Parathyroid adenoma (tissue), 2 donors: ENCODE measurements around the gene MAPK6.
"Not testable (repeated sequence)": the region's sequence is repeated elsewhere in the genome, so short reads cannot be mapped to it uniquely, and the experiment has no call there.

ENCODE experiments used
- H2AFZ ChIP-seq: fragments of 300-600 bp; sonication (generic); one replicate; pipeline ENCODE4 v1.7.0; 2017; ENCODE audit warnings: antibody characterized with exemption, mild to moderate bottlenecking
- H3K27ac ChIP-seq: fragments of 300-600 bp; sonication (generic); one replicate; pipeline ENCODE4 v1.7.0; 2017
- H3K27me3 ChIP-seq: fragments of 300-600 bp; sonication (generic); one replicate; pipeline ENCODE4 v1.7.0; 2017; ENCODE audit warnings: low read length; ENCODE audit not compliant: control insufficient read depth, insufficient read depth
- H3K36me3 ChIP-seq: fragments of 300-600 bp; sonication (generic); one replicate; pipeline ENCODE4 v1.7.0; 2017; ENCODE audit warnings: low read length; ENCODE audit not compliant: control insufficient read depth, insufficient read depth
- H3K4me1 ChIP-seq: fragments of 300-600 bp; sonication (generic); one replicate; pipeline ENCODE4 v1.7.0; 2017; ENCODE audit warnings: control low read depth
- H3K4me2 ChIP-seq: fragments of 300-600 bp; sonication (generic); one replicate; pipeline ENCODE4 v1.7.0; 2017; ENCODE audit warnings: low read length
- H3K4me3 ChIP-seq: fragments of 300-600 bp; sonication (generic); one replicate; pipeline ENCODE4 v1.7.0; 2017; ENCODE audit warnings: low read depth, low read length
- H3K79me2 ChIP-seq: fragments of 300-600 bp; sonication (generic); one replicate; pipeline ENCODE4 v1.7.0; 2017; ENCODE audit warnings: control low read depth
- H3K9ac ChIP-seq: fragments of 300-600 bp; sonication (generic); one replicate; pipeline ENCODE4 v1.7.0; 2017; ENCODE audit warnings: mild to moderate bottlenecking
- H3K9me3 ChIP-seq: fragments of 300-600 bp; sonication (generic); one replicate; pipeline ENCODE4 v1.7.0; 2017; ENCODE audit warnings: low read length; ENCODE audit not compliant: control insufficient read depth
- CTCF ChIP-seq: fragments of 300-600 bp; sonication (generic); IDR thresholded peaks from one replicate; pipeline ENCODE4 v1.7.0; 2017; ENCODE audit warnings: antibody characterized with exemption, mild to moderate bottlenecking
- donor health status: primary hyperparathyroidism.

MAPK6 gene

GRCh38 chr15:52037889-52038505 lies 19.0 kb downstream of the MAPK6 start:
- peaks cover 6% of the 10 kb centered on the region for H3K4me1 ChIP-seq
- H3K27ac ChIP-seq = no peak overlapping the region
- H2AFZ ChIP-seq = no peak overlapping the region
- no peak for TF ChIP-seq CTCF
- H3K9ac ChIP-seq = no peak overlapping the region
- no peak overlapping the region for H3K4me2 ChIP-seq
- no peaks in the 10 kb centered on the region for H3K27me3 ChIP-seq
- H3K36me3 ChIP-seq = no peaks in the 10 kb centered on the region
- peaks cover 38% of the 10 kb centered on the region for H3K79me2 ChIP-seq
- H3K4me3 ChIP-seq = no peak overlapping the region
- H3K9me3 ChIP-seq = no peaks in the 10 kb centered on the region

- no peaks in the 10 kb centered on the region for H3K9me3 ChIP-seq
- no peaks in the 10 kb centered on the region for H3K27me3 ChIP-seq
- H3K4me2 ChIP-seq = peak overlapping the region; percentile 40
- no peak overlapping the region for H2AFZ ChIP-seq
- H3K36me3 ChIP-seq = no peaks in the 10 kb centered on the region
- TF ChIP-seq CTCF = no peak
- peak overlapping the region; percentile 46 for H3K27ac ChIP-seq
- peaks cover 6% of the 10 kb centered on the region for H3K4me1 ChIP-seq
- H3K4me3 ChIP-seq = no peak overlapping the region
- no peak overlapping the region for H3K9ac ChIP-seq
- H3K79me2 ChIP-seq = peaks cover 21% of the 10 kb centered on the region
These were observed 21.1 kb downstream of the MAPK6 start for GRCh38 chr15:52039925-52040781.

GRCh38 chr15:52042051-52042851 lies 23.2 kb downstream of the MAPK6 start:
- TF ChIP-seq CTCF = no peak
- no peaks in the 10 kb centered on the region for H3K27me3 ChIP-seq
- H2AFZ ChIP-seq = no peak overlapping the region
- no peak overlapping the region for H3K4me2 ChIP-seq
- H3K9ac ChIP-seq = no peak overlapping the region
- H3K4me1 ChIP-seq = peaks cover 6% of the 10 kb centered on the region
- H3K9me3 ChIP-seq = no peaks in the 10 kb centered on the region
- H3K79me2 ChIP-seq = peaks cover 12% of the 10 kb centered on the region
- H3K27ac ChIP-seq = no peak overlapping the region
- no peaks in the 10 kb centered on the region for H3K36me3 ChIP-seq
- H3K4me3 ChIP-seq = no peak overlapping the region

- not testable (repeated sequence) for H3K9me3 ChIP-seq, H3K4me1 ChIP-seq, H3K27me3 ChIP-seq, H2AFZ ChIP-seq, H3K27ac ChIP-seq, H3K9ac ChIP-seq, H3K36me3 ChIP-seq, H3K4me2 ChIP-seq, H3K4me3 ChIP-seq
- H3K79me2 ChIP-seq = peaks cover 12% of the 10 kb centered on the region
These were observed 26.8 kb downstream of the MAPK6 start for GRCh38 chr15:52045795-52046298.

GRCh38 chr15:52046552-52046951 lies 27.5 kb downstream of the MAPK6 start:
- H3K4me3 ChIP-seq, H3K4me1 ChIP-seq, H3K36me3 ChIP-seq, H3K27me3 ChIP-seq, H2AFZ ChIP-seq, H3K27ac ChIP-seq, H3K79me2 ChIP-seq, H3K4me2 ChIP-seq, H3K9ac ChIP-seq, H3K9me3 ChIP-seq: not testable (repeated sequence)
